ENCODE measurements around the gene PLEKHJ1. TPM values are rescaled to one million over a fixed set of nuclear protein-coding genes. Genes with fewer than 3 reads are reported as not detected.

The PLEKHJ1 gene
- total and polyA plus RNA-seq, 2 of the 13 experiments (the other 11 are each of a cell fraction or from before 2014, with no cell fraction given) = 70.5 to 130 TPM

DNA sequence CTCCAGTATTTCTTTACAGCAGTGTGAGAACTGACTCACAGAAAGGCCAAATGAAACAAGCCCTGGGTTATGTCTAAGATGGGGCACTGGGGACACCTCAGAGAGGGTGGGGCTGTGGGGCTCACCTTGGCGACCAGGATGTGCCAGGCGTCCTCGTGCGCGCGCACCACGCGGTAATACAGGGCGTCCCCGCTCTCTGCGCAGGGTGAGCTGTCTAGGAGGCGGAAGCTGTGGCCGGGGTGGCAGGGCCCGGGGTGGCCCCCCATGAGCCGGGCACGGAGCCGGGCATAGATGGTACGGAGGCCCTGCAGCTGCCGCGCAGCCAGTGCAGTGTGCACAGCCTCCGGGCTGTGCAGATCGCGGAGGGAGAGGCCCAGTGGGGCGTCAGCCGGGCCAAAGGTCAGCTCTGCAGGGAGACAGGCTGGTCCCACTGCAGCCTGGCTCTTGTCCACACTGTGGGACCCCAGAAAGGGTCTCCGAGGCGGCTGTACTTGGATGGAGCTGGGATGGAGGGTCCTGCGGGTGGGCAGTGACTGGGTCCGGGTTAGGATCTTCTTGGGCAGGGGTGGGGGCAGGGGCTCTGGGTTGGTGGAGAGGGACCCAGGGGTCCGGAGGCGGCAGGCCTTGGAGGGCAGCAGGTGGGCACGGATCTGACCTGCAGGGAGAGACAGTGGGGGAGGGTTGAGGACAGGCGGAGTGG, 42.5 kb upstream of the PLEKHJ1 start (continued):
- TF ChIP-seq, protein P1, sequence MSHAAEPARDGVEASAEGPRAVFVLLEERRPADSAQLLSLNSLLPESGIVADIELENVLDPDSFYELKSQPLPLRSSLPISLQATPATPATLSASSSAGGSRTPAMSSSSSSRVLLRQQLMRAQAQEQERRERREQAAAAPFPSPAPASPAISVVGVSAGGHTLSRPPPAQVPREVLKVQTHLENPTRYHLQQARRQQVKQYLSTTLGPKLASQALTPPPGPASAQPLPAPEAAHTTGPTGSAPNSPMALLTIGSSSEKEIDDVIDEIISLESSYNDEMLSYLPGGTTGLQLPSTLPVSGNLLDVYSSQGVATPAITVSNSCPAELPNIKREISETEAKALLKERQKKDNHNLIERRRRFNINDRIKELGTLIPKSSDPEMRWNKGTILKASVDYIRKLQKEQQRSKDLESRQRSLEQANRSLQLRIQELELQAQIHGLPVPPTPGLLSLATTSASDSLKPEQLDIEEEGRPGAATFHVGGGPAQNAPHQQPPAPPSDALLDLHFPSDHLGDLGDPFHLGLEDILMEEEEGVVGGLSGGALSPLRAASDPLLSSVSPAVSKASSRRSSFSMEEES (CRISPR knock-in tag; IDR thresholded peaks at IDR 0.05) = no peak
- TF ChIP-seq NONO (IDR thresholded peaks at IDR 0.05) (no peak), NONO (CRISPR knock-in tag; conservative IDR thresholded peaks at IDR 0.05) (0 out of 2 replicates have a peak, but pooled peaks have one; percentile 18), ZFP82 (CRISPR knock-in tag; IDR thresholded peaks at IDR 0.05; ENCODE audit: borderline replicate concordance) (no peak), FLYWCH1 (CRISPR knock-in tag; IDR thresholded peaks at IDR 0.05) (no peak), NR2F6 (IDR thresholded peaks at IDR 0.05) (peak; percentile 44; the same call in 1 of the 2 replicates), NR2F6 (CRISPR knock-in tag; IDR thresholded peaks at IDR 0.05) (peak; percentile 42; the same call in 1 of the 2 replicates), SSRP1 (CRISPR knock-in tag; IDR thresholded peaks at IDR 0.05) (no peak), HOXA3 (CRISPR knock-in tag; IDR thresholded peaks at IDR 0.05) (peak; percentile 42; the same call in 1 of the 2 replicates), HNF4A (CRISPR knock-in tag; IDR thresholded peaks at IDR 0.05) (peak; percentile 52), ZNF543 (CRISPR knock-in tag; IDR thresholded peaks at IDR 0.05) (no peak), ZKSCAN1 (IDR thresholded peaks at IDR 0.05; ENCODE audit: low read length) (no peak), CREB1 (IDR thresholded peaks at IDR 0.05) (no peak), CREB1 (CRISPR knock-in tag; IDR thresholded peaks at IDR 0.05) (no peak), ARNT2 (CRISPR knock-in tag; IDR thresholded peaks at IDR 0.05; ENCODE audit: low read depth) (no peak)
- TF ChIP-seq, protein P2, sequence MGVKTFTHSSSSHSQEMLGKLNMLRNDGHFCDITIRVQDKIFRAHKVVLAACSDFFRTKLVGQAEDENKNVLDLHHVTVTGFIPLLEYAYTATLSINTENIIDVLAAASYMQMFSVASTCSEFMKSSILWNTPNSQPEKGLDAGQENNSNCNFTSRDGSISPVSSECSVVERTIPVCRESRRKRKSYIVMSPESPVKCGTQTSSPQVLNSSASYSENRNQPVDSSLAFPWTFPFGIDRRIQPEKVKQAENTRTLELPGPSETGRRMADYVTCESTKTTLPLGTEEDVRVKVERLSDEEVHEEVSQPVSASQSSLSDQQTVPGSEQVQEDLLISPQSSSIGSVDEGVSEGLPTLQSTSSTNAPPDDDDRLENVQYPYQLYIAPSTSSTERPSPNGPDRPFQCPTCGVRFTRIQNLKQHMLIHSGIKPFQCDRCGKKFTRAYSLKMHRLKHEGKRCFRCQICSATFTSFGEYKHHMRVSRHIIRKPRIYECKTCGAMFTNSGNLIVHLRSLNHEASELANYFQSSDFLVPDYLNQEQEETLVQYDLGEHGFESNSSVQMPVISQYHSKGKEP (CRISPR knock-in tag; IDR thresholded peaks at IDR 0.05) = no peak
- TF ChIP-seq, protein P3, sequence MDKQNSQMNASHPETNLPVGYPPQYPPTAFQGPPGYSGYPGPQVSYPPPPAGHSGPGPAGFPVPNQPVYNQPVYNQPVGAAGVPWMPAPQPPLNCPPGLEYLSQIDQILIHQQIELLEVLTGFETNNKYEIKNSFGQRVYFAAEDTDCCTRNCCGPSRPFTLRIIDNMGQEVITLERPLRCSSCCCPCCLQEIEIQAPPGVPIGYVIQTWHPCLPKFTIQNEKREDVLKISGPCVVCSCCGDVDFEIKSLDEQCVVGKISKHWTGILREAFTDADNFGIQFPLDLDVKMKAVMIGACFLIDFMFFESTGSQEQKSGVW (CRISPR knock-in tag; IDR thresholded peaks at IDR 0.05; ENCODE audit: borderline replicate concordance) = no peak
